GM23248 (cell line): ENCODE measurements around the gene ERN1.

Experiments
- EZH2 ChIP-seq: fragments of 200-600 bp; sonication (generic); IDR thresholded peaks from 2 replicates; pipeline ENCODE4 v1.6.1; 2018; ENCODE audit warnings: antibody characterized with exemption, mild to moderate bottlenecking; ENCODE audit not compliant: insufficient read depth, poor library complexity, severe bottlenecking
- EZH2phosphoT487 ChIP-seq: fragments of 200-600 bp; sonication (generic); IDR thresholded peaks from 2 replicates; pipeline ENCODE4 v1.6.1; 2018; ENCODE audit warnings: antibody characterized with exemption, moderate library complexity, mild to moderate bottlenecking, low read depth; ENCODE audit not compliant: insufficient read depth

DNA sequence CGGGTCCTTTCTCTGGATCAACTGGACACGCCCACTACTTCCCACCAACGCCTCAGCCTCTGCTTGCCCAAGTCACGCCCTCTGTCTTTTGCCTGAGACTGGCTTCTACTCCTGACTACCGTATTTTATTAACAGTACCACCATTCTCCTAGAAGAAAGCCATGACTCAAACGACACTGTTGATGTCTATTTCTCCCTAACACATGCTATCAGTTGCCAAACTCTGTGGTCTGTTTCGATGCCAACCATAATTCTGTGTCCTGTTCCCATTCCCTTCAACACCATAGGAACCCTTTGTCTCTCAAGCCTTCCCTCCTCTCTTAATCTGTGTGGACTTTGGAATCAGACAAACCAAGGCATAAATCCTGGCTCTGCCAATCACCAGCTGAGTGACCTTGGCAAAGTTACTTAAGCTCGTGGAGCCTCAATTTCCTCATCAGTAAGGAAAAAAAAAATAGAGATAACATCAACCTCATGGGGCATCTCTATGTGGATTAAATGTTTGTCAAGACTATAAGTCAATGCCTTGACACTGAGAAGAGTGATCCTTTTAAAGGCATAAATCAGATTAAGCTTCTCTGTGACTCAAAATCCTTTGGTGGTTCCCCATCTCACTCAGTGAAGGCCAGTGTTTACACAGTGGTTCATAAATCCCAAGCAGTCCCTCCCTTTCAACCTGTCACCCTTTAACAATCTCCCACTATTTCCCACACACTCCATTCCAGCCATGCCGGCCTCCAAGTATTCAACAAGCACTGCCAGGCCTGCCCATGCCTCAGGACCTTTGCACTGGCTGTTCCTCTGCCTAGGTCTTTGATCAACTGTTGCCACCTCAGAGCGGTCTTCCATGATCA, 45.6 kb downstream of the ERN1 start:
- TF ChIP-seq EZH2phosphoT487 = no peak
- TF ChIP-seq EZH2 = no peak
